Lung microvascular endothelial cell (primary cell): Measurements from ENCODE around the gene SDHB. TPM values are rescaled to one million over a fixed set of nuclear protein-coding genes. Genes with fewer than 3 reads are reported as not detected.

Source experiments
- DNase-seq, 2 donors: peaks; one replicate each; pipeline versions ENCODE4 v3.0.0 to v3.0.0-alpha.2; 2010; ENCODE audit warnings: low read depth in 2 of 2
- total RNA-seq: library from RNA; depleted of rRNA; stranded (reverse); fragments of >200 nt; gene quantifications from 2 replicates; pipeline ENCODE4 v1.2.1, GENCODE V29; 2014

Gene SDHB
- total RNA-seq, 1 donor from 2014 or later: 139 TPM

DNA sequence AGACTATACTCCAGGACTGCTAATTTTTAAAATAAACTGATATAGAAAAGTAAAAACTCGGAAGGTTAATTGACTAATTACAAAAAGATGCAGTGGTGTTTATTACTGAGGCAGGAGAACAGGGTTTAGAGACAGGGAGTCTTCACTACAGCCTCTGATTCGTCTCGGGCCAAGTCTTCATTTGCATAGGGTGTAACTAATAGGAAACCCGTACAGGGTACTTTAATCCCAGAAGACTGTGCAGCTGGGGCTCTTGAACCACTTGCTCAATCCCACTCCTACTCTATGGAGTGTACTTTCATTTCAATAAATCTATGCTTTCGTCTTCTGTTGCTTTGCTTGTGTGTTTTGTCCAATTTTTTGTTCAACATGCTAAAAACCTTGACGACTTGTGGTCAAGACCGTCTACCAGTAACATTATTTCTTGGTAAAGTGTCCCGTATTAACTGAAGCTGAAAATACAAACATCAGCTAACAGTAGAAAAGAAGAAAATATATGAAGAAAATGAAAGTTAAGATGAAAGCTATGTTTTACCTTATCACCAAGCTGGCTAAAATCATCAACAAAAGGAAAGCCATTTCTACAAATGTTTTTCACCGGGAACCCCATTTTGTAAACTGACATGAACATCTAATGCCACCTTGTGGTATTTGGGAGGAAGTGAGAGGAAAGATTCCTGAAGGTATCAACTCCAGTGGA lies 8.0 kb downstream of the SDHB start:
- DNase-seq: peak; percentile 76 to 80

DNA sequence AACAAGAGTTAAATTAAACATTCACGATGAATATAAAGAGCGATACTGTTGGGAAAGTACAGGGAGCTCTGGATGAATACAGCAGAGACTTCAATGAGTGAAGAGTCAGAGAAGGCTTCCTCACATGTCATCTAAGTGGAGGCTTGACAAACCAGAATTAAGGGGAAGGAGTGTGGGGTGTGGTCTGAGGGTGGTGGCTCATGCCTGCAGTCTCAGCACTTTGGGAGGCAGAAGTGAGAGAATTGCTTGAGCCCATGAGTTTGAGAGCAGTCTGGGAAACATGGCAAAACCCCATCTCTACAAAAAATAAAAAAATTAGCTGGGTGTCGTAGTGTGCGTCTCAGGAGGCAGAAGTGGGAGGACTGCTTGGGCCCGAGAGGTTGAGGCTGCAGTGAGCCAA lies 8.7 kb downstream of the SDHB start:
- DNase-seq: no peak

DNA sequence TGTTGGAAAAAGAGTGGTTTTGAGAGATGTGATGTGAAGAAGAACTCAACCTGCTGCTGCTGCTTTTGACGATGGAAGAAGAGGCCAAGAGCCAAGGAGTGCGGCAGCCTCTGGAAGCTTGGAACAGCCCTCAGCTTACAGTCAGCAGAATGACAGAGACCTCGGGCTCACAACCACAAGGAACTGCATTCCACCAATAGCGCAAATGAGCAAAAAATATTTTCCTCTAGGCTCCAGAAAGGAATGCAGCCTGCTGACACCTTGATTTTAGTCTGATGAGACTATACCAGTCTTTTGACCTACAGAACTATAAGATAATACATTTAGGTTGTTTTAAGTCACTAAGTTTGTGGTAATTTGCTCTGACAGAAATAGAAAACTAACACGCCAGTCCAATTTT lies 10.2 kb downstream of the SDHB start:
- no peak for DNase-seq

DNA sequence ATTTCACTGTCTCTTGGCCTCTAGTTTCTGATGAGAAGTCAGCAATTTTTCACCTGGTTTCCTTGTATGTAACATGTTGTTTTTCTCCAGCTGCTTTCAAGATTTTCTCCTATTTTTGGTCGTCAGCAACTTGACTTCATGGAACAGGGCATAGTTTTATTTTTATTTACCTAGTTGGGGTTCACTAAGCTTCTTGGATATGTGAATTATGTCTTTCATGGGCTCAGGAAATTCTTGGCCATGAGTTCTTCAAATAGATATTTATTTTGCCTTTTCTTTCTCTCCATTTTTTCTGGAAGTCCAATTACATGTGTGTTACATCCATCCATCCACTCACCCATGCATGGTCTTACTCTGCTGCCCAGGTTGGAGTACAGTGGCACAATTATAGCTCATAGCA lies 13.7 kb downstream of the SDHB start:
- no peak for DNase-seq

DNA sequence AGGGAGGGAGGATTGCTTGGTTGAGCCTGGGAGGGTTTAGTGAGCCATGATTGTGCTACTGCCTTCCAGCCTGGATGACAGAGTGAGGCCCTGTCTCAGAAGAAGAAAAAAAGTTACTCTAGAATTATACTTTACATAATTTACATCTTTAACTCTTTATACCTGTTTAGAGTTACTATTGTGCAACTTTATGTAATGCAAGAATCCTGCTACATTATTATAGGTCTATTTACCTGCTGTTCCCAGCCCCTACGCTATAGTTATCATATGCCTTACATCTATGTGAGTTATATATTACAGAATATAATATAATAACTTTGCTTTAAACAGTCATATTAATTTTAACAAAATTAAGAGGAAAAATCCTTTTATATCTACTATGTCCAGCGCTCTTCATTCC lies 14.3 kb downstream of the SDHB start:
- DNase-seq: no peak

- DNase-seq: no peak
These were observed 20.4 kb downstream of the SDHB start for GRCh38 chr1:17033481-17033880.

DNA sequence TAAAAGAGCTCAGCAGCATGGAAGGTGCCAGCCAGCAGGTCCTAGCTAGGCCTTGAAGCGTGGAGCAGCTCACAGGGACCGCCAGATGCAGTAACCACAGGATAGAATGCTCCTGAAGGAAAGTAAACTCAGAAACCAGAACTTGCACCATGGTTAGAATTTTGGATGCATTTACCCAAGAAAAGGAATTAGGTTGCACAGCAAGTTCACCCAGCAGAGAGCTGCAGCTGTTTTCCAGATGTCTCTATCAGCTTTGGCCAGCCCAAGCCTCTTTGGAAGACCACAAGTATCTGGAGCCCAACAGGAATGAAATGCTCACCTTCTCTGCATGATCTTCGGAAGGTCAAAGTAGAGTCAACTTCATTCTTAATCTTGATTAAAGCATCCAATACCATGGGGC lies 21.1 kb downstream of the SDHB start:
- DNase-seq: no peak

DNA sequence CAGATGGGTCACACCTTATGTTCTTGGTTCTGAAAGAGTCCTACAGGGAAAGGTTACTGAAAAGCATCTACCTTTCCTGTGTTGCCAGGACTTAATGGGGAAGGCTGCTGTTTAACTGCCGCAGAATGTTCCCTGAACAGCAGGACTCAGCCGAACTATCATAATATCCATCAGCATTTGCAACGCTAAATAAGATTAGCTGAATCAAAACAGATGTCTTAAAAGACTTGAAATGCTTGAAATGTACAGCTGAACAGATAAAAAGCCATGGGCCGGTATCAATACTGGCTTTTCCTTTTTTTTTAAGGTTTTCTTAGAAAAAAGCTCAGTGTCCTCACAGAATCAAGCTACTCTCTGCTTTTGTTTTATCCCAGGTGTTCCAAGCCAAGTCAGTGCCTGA lies 22.4 kb downstream of the SDHB start:
- DNase-seq: no peak

DNA sequence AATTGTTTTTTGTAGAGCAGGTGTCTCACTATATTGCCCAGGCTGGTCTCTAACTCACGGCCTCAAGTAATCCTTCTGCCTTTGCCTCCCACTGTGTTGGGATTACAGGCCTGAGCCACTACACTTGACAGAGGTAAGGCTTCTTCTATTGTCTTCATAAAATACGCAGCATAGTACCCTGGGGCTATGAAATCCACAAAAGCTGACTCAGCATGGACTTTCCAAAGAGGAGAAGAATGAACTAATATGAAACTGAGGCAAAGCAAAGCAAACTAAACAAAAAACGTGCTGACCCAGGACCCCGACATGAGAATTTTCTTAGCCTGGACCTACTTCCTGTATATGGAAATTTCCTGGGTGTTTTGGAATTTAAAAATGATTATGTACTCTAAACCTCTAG lies 23.6 kb downstream of the SDHB start:
- DNase-seq: no peak

DNA sequence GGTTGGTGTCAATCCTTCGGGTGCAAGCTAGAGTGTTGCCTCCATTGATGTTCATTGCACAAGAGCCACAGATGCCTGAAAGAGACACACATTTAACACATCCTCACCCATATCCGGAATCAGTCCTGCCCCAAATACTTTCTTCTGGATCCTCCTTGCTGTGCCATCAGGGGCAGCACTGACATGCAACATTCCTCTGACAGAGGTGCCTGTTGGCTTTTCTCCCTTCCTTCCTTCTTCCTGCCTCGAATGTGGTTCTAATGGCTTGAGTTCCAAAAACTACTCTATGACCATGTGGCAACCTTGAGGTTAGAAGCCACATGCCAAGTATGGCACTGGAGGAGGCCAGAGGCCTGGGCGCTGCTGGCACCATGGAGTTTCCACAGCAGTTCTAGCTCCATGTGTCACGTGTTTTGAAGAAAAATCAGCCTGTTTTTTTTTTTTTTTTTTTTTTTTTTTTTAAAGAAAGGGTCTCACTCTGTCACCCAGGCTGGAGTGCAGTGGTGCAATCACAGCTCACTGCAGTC lies 25.1 kb downstream of the SDHB start:
- no peak for DNase-seq

DNA sequence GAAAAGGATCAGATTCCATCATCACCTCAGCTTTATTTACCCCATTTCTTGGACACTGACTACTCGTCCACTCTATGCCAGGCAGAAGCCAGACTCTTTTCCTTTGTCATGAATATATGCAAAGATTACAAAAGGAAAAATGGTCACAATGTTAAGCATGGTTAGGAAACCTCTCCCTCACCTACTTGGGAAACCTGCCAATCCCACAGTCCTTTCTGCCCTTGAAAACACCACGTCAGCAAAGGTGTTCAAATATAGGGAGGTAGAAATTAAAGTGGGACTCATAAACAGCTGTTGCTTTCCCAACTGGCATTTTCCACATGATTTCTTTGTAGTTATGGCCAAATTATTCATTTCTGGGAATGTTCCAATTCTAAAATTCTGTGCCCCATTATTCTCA lies 25.9 kb downstream of the SDHB start:
- no peak for DNase-seq

DNA sequence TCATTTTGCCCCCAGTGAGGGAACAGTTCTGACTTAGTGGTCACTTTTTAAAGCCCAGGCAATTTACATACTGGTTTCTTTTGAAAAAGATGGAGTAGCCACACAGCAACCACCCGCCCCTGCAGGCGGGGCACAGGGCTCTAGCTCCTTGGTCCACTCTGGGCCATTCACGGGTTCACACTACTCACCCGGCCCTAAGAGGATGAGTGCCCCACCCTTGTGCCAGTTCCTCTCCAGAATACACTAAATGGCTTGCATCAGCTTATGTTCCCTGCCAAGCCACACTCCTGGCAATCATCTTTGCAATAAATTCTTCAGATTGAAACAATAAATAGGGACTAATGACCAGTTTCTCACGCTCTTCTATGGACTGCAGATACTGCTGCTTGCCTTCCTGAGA lies 26.4 kb downstream of the SDHB start:
- DNase-seq: no peak

DNA sequence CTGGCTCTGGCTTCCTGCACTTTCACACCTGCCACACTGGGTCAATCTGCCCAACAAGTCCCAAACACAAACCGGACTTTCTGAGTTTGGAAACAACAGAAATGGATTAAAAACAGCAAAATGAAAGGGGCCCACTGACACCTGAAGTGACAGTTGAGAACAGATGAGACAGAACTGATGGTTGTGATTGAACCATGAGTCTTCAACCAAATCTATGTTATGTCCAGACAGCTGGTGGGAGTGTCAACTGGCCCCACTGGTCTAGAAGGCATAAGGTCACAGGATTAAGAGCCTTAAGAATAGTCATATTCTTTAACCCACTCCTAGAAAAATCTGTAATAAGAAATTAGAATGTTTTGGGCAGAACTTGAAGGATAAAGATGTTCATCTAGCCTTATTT lies 29.1 kb downstream of the SDHB start:
- DNase-seq: no peak

DNA sequence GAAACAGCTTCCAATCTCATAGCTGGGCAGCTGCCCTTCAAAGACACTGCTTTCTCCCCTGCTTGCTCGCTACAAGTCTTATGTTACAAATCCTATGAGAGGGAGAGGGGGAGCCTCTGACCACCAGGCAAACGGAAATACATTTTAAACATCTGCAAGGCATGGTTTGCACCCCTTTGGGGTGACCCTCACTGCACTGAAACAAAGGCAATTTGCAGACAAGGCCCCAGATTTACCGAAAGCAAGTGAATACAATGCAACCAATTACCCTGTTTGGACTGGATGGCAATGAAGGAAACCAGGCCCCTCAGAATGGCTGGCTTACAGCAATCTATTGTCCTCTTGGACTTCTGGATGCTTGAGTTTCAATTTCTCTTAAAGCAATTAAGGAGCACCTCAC lies 30.3 kb downstream of the SDHB start:
- no peak for DNase-seq

DNA sequence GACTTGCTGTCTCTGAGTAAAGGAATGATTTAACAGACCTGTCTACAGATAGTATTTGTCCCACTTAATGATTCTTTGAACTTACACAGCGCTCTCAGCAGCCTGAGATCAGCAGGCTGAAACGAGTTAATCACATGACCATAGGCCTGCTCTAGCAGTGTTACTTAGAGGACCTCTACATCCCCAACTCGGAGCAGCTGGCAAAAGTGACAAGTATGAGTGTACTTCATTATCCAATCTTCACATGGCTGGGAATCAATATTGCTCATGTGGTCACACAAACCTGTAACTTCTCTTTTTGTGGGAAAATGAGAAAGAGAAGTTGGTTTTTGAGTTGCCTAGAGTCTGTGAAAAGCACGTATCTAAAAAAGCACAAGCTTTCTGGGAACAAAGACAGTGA lies 30.7 kb downstream of the SDHB start:
- DNase-seq: no peak

- no peak for DNase-seq
These were observed 31.9 kb downstream of the SDHB start for GRCh38 chr1:17021896-17022295.

GRCh38 chr1:17020502-17020901 lies 33.3 kb downstream of the SDHB start:
- DNase-seq: no peak

DNA sequence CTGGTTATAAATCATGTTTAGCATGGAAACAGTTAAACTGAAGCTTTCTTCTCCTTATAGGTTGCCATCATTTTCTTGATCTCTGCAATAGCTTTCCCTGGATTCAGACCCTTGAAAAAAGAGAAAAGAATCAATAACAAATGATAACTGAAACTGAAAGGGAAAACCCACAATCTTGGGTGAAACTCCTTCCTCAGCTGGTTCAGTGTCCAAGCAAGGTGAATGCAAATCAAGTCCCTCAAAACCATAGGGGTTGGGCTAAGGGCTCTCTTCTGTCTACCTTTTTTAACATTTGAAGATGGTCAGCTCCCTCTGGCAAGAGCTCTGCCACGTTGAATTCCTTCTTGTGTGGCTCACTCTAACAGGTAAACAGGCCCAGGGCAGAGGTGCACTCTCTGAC lies 35.0 kb downstream of the SDHB start:
- DNase-seq: no peak

DNA sequence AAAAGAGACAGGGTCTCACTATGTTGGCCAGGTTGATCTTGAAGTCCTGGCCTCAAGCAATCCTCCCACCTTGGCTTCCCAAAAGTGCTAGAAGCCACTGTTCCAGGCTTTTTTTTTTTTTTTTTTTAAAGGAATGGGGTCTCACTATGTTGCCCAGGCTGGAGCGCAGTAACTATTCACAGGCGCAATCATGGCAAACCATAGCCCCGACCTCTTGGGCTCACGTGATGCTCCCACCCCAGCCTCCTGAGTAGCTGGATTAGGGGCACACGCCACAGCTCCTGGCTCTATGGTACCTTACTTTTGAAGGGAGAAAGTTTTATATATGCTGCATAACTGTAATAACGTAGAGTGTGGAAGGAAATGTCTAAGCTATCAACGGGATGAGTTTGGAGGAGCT lies 36.4 kb downstream of the SDHB start:
- no peak for DNase-seq

- DNase-seq: peak in 1 of 2 donors; percentile 72
These were observed 37.5 kb downstream of the SDHB start for GRCh38 chr1:17016317-17016661.

- DNase-seq: no peak
These were observed 38.9 kb downstream of the SDHB start for GRCh38 chr1:17014671-17015567.

DNA sequence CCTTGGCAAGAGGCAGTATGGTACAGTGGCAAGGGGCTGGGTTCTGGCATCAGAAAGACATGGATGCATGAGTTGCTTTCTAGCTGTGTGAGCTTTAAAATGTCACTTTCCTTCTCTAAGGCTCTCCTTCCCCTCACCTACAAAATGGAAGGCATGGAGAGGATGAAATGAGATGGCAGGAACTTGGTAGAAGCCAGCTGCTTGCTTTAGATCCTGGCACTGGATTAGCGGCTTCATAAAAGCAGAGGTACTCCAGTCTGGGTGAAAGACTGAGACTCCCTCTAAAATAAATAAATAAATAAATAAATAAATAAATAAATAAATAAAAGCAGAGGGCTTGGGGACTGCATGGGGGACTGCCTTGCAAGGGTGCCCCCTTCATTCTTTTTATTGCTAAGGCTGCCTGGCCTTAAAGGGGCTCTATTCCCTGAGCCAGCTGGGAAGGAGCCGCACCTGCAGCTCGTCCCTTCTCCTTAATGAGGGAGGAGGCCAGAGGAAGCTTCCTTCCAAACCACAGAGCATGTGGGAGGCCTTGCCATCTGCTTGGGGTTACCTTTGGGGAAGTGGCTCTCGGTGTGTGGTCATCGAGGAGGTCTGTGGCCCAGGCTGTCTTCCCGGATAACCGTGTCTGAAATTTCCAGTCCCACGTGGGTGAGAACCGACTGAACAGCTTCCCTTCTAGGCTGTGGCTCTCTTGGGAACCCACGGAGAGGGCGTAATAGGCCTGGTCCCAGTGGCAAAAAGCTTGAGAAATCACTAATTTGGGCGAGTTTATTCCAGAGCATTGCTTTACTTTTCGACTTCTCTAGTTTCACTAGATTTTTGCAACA lies 40.1 kb downstream of the SDHB start:
- no peak for DNase-seq
